Muscle layer of colon (tissue), 2 donors: Measurements from ENCODE around the gene RBFOX1.

Experiments used
- H3K27ac ChIP-seq: one replicate; pipeline ENCODE4 v1.7.0; 2013; ENCODE audit warnings: low read depth, mild to moderate bottlenecking, low read length, moderate library complexity
- H3K27me3 ChIP-seq, 2 donors: one replicate each; pipeline ENCODE4 v1.7.0; 2013; ENCODE audit warnings: low read length in 2 of 2, mild to moderate bottlenecking in 2 of 2; ENCODE audit not compliant: insufficient read depth in 2 of 2, control insufficient read depth in 1 of 2
- H3K36me3 ChIP-seq: one replicate; pipeline ENCODE4 v1.7.0; 2013; ENCODE audit warnings: mild to moderate bottlenecking, low read length; ENCODE audit not compliant: insufficient read depth
- H3K4me1 ChIP-seq: one replicate; pipeline ENCODE4 v1.7.0; 2013; ENCODE audit warnings: mild to moderate bottlenecking, low read length; ENCODE audit not compliant: insufficient read depth
- H3K4me3 ChIP-seq, 2 donors: one replicate each; pipeline ENCODE4 v1.7.0; 2013; ENCODE audit warnings: low read length in 2 of 2, low read depth in 1 of 2, mild to moderate bottlenecking in 1 of 2, moderate library complexity in 1 of 2
- H3K9ac ChIP-seq: one replicate; pipeline ENCODE4 v1.7.0; 2013; ENCODE audit warnings: low read length
- H3K9me3 ChIP-seq: one replicate; pipeline ENCODE4 v1.7.0; 2013; ENCODE audit warnings: mild to moderate bottlenecking, low read length
- donor health status: abdominal sarcoma.
- donor health status: Adenocarcinoma of cecum.

Gene RBFOX1

DNA sequence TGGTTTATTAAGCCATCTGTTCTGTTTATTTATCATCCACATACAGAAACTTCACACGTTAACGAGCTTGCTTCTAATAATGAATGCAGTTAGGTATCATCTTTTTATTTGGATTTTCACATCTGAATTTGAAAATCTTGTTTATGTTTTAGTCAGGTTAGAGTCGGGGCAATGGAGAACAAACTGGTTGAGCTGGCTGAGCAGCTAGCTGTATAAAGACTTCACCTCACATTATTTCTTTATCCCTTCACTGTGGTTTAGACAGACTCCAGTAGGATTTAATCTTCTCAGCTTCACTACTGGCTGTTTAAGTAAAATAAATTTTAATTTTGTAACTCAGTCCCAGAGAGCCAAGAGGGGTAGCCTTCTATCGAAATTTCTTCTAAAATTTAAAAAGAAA is 415.9 kb downstream of the RBFOX1 start:
- Histone ChIP-seq H3K9me3 (no peaks in the 10 kb centered on the region), H3K9ac (no peak overlapping the region), H3K27me3 (no peaks in the 10 kb centered on the region), H3K4me3 (no peak overlapping the region), H3K27ac (no peak overlapping the region), H3K4me1 (peaks cover 11% of the 10 kb centered on the region), H3K36me3 (no peaks in the 10 kb centered on the region)

DNA sequence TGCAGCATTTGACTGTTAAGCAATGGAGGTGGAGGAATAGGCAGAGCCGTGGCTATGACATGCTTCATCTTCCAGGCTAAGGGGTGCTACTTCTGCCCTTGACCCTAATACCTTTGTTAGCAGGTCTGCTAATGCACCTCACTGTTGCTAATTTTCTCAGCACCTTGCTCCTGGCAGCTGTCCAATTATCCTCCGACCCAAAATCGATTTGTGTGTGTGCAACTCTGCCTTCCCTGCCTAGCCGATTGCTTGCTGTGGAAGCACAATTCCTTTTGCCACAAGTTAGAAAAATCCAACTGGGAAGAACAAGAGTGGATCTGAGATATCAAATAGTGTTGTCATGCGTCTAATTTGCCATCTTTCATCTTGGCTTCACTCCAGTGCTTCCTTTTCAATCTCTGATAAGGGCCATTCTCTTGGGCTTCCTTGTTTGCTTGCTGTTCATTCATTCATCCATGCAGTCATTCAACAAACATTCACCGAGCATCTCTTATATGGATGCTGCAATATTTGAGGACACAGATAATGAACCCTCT is 422.8 kb downstream of the RBFOX1 start:
- no peak overlapping the region for H3K4me3 ChIP-seq
- no peaks in the 10 kb centered on the region for H3K27me3 ChIP-seq
- no peak overlapping the region for H3K9ac ChIP-seq
- H3K9me3 ChIP-seq: no peaks in the 10 kb centered on the region
- H3K4me1 ChIP-seq: no peaks in the 10 kb centered on the region
- no peak overlapping the region for H3K27ac ChIP-seq
- H3K36me3 ChIP-seq: no peaks in the 10 kb centered on the region
